IPS-15b (cell line): ENCODE measurements around the gene TRAF3IP1.
"Not testable (repeated sequence)": the region's sequence is repeated elsewhere in the genome, so short reads cannot be mapped to it uniquely, and the experiment has no call there.

Source experiments
- H3K27me3 ChIP-seq: one replicate; pipeline ENCODE4 v1.6.1; 2013; ENCODE audit warnings: low read length; ENCODE audit not compliant: control insufficient read depth, insufficient read depth
- H3K36me3 ChIP-seq: one replicate; pipeline ENCODE4 v1.6.1; 2013; ENCODE audit warnings: low read length; ENCODE audit not compliant: control insufficient read depth, insufficient read depth
- H3K4me1 ChIP-seq: one replicate; pipeline ENCODE4 v1.6.1; 2013; ENCODE audit warnings: mild to moderate bottlenecking, low read length; ENCODE audit not compliant: control insufficient read depth, insufficient read depth
- H3K4me3 ChIP-seq: one replicate; pipeline ENCODE4 v1.5.1; 2013; ENCODE audit warnings: low read depth, low read length
- H3K9ac ChIP-seq: one replicate; pipeline ENCODE4 v1.6.1; 2013; ENCODE audit warnings: low read depth, mild to moderate bottlenecking, low read length
- H3K9me3 ChIP-seq: one replicate; pipeline ENCODE4 v1.6.1; 2013; ENCODE audit warnings: mild to moderate bottlenecking, low read length; ENCODE audit not compliant: control insufficient read depth, insufficient read depth

TRAF3IP1 gene

GRCh38 chr2:238433300-238433915 lies 113.1 kb downstream of the TRAF3IP1 start:
- H3K27me3 ChIP-seq: no peaks in the 10 kb centered on the region
- H3K9ac ChIP-seq: no peak overlapping the region
- no peaks in the 10 kb centered on the region for H3K9me3 ChIP-seq
- H3K4me1 ChIP-seq: no peaks in the 10 kb centered on the region
- H3K36me3 ChIP-seq: peaks cover 18% of the 10 kb centered on the region
- H3K4me3 ChIP-seq: no peak overlapping the region

- Histone ChIP-seq H3K36me3 (peaks cover 18% of the 10 kb centered on the region), H3K4me3 (no peak overlapping the region), H3K4me1 (peaks cover 2% of the 10 kb centered on the region), H3K9me3 (no peaks in the 10 kb centered on the region), H3K9ac (no peak overlapping the region), H3K27me3 (no peaks in the 10 kb centered on the region)
These were observed 113.9 kb downstream of the TRAF3IP1 start for GRCh38 chr2:238433941-238434845.

GRCh38 chr2:238434846-238435751 lies 114.8 kb downstream of the TRAF3IP1 start:
- H3K9ac ChIP-seq: no peak overlapping the region
- H3K4me1 ChIP-seq: peaks cover 2% of the 10 kb centered on the region
- no peaks in the 10 kb centered on the region for H3K27me3 ChIP-seq
- H3K4me3 ChIP-seq: no peak overlapping the region
- H3K36me3 ChIP-seq: peaks cover 18% of the 10 kb centered on the region
- H3K9me3 ChIP-seq: no peaks in the 10 kb centered on the region

GRCh38 chr2:238435752-238436096 lies 115.4 kb downstream of the TRAF3IP1 start:
- peaks cover 18% of the 10 kb centered on the region for H3K36me3 ChIP-seq
- H3K27me3 ChIP-seq: no peaks in the 10 kb centered on the region
- H3K4me1 ChIP-seq: peaks cover 2% of the 10 kb centered on the region
- no peak overlapping the region for H3K9ac ChIP-seq
- no peaks in the 10 kb centered on the region for H3K9me3 ChIP-seq
- no peak overlapping the region for H3K4me3 ChIP-seq

- H3K27me3 ChIP-seq: no peaks in the 10 kb centered on the region
- no peak overlapping the region for H3K4me3 ChIP-seq
- H3K4me1 ChIP-seq: peaks cover 4% of the 10 kb centered on the region
- peaks cover 16% of the 10 kb centered on the region for H3K36me3 ChIP-seq
- no peak overlapping the region for H3K9ac ChIP-seq
- H3K9me3 ChIP-seq: no peaks in the 10 kb centered on the region
These were observed 118.8 kb downstream of the TRAF3IP1 start for GRCh38 chr2:238438856-238439849.

GRCh38 chr2:238439917-238440316 lies 119.6 kb downstream of the TRAF3IP1 start:
- H3K4me3 ChIP-seq: no peak overlapping the region
- H3K27me3 ChIP-seq: no peaks in the 10 kb centered on the region
- peaks cover 23% of the 10 kb centered on the region for H3K36me3 ChIP-seq
- no peaks in the 10 kb centered on the region for H3K9me3 ChIP-seq
- H3K4me1 ChIP-seq: peaks cover 4% of the 10 kb centered on the region
- H3K9ac ChIP-seq: no peak overlapping the region

- H3K27me3 ChIP-seq: no peaks in the 10 kb centered on the region
- no peaks in the 10 kb centered on the region for H3K9me3 ChIP-seq
- H3K4me1 ChIP-seq: peaks cover 4% of the 10 kb centered on the region
- no peak overlapping the region for H3K9ac ChIP-seq
- no peak overlapping the region for H3K4me3 ChIP-seq
- peaks cover 23% of the 10 kb centered on the region for H3K36me3 ChIP-seq
These were observed 120.0 kb downstream of the TRAF3IP1 start for GRCh38 chr2:238440331-238440730.

- Histone ChIP-seq H3K36me3 (peaks cover 22% of the 10 kb centered on the region), H3K4me3 (no peak overlapping the region), H3K27me3 (no peaks in the 10 kb centered on the region), H3K4me1 (peaks cover 4% of the 10 kb centered on the region), H3K9ac (no peak overlapping the region), H3K9me3 (no peaks in the 10 kb centered on the region)
These were observed 120.4 kb downstream of the TRAF3IP1 start for GRCh38 chr2:238440767-238441166.

- Histone ChIP-seq H3K9ac (no peak overlapping the region), H3K27me3 (no peaks in the 10 kb centered on the region), H3K4me1 (peaks cover 4% of the 10 kb centered on the region), H3K4me3 (no peak overlapping the region), H3K9me3 (no peaks in the 10 kb centered on the region), H3K36me3 (peaks cover 27% of the 10 kb centered on the region)
These were observed 121.2 kb downstream of the TRAF3IP1 start for GRCh38 chr2:238441262-238442114.

- peaks cover 35% of the 10 kb centered on the region for H3K36me3 ChIP-seq
- H3K4me1 ChIP-seq: not testable (repeated sequence)
These were observed 121.9 kb downstream of the TRAF3IP1 start for GRCh38 chr2:238442257-238442656.

More at GRCh38 chr2:238442257-238442656, 121.9 kb downstream of the TRAF3IP1 start:
- not testable (repeated sequence) for H3K9me3 ChIP-seq, H3K4me3 ChIP-seq, H3K9ac ChIP-seq, H3K27me3 ChIP-seq
